Stimulated activated effector memory CD8-positive, alpha-beta T cell treated with anti-CD3 and anti-CD28 coated beads, Interleukin-12 subunit alpha, Interleukin-12 subunit beta, amount 100 ng/mL, for 72 hours (primary cell): Measurements from ENCODE around the gene ARHGEF11.

Experiments
- ATAC-seq: fragments of 150-1000 bp; cut with Tn5 transposase; 2 replicates; pipeline ENCODE4 v1.10.0; 2021
- DNase-seq, 2 donors: peaks; one replicate each; pipeline ENCODE4 v3.0.0; 2021 to 2022; ENCODE audit warnings: low spot score in 2 of 2
- H3K27ac Mint-ChIP-seq: one replicate; pipeline ENCODE4 v1.8.0; 2022; ENCODE audit warnings: mild to moderate bottlenecking, mixed read lengths
- H3K36me3 Mint-ChIP-seq: one replicate; pipeline ENCODE4 v1.8.0; 2022; ENCODE audit warnings: mild to moderate bottlenecking, mixed read lengths
- H3K4me1 Mint-ChIP-seq: one replicate; pipeline ENCODE4 v1.8.0; 2022; ENCODE audit warnings: mixed read lengths
- H3K4me3 Mint-ChIP-seq: one replicate; pipeline ENCODE4 v1.8.0; 2022; ENCODE audit warnings: mild to moderate bottlenecking, mixed read lengths
- H3K9me3 Mint-ChIP-seq: one replicate; pipeline ENCODE4 v1.8.0; 2022; ENCODE audit warnings: mixed read lengths

The ARHGEF11 gene, protein sequence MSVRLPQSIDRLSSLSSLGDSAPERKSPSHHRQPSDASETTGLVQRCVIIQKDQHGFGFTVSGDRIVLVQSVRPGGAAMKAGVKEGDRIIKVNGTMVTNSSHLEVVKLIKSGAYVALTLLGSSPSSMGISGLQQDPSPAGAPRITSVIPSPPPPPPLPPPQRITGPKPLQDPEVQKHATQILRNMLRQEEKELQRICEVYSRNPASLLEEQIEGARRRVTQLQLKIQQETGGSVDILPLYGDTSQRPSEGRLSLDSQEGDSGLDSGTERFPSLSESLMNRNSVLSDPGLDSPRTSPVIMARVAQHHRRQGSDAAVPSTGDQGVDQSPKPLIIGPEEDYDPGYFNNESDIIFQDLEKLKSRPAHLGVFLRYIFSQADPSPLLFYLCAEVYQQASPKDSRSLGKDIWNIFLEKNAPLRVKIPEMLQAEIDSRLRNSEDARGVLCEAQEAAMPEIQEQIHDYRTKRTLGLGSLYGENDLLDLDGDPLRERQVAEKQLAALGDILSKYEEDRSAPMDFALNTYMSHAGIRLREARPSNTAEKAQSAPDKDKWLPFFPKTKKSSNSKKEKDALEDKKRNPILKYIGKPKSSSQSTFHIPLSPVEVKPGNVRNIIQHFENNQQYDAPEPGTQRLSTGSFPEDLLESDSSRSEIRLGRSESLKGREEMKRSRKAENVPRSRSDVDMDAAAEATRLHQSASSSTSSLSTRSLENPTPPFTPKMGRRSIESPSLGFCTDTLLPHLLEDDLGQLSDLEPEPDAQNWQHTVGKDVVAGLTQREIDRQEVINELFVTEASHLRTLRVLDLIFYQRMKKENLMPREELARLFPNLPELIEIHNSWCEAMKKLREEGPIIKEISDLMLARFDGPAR (N-terminal part only)

GRCh38 chr1:157045250-157046218 lies at the start of gene ARHGEF11:
Gene ARHGEF11, minus strand, starts transcription at chr1:157045742. Its CDS starts 1,412 bp downstream, at chr1:157044330.
- peak; percentile 19 to 68 for DNase-seq
- H3K27ac Mint-ChIP-seq = peak within 1 kb of the TSS; percentile 63
- peaks cover 5% of the 10 kb centered on the region for H3K36me3 Mint-ChIP-seq
- peaks cover 11% of the 10 kb centered on the region for H3K4me1 Mint-ChIP-seq
- peak within 1 kb of the TSS; percentile 87 for H3K4me3 Mint-ChIP-seq
- ATAC-seq = peak; percentile 74
- no peaks in the 10 kb centered on the region for H3K9me3 Mint-ChIP-seq

DNA sequence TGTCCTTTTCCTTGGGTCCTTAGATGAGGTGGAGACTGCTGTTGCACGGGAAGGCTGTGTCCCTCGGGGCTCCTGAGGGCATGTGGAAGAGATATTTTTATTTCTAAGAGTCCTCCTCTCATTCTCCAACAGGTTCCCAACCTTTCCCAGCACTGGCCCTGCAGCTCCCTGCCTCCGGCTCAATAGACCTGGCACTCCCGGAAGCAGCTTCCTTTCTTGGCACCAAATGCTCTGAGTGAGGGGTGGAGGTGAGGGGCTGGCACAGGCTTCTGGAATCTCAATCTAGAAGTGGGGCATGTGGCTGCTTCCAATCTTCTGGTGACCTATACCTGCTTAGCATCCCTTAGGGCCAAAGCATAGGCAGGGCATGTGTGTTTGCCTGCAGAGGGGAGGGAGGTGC lies 49.5 kb upstream of the ARHGEF11 start:
- no peak for ATAC-seq
- DNase-seq = no peak
- Mint-ChIP-seq H3K9me3 (no peaks in the 10 kb centered on the region), H3K27ac (no peak overlapping the region), H3K4me3 (no peak overlapping the region), H3K36me3 (peaks cover 6% of the 10 kb centered on the region), H3K4me1 (peaks cover 22% of the 10 kb centered on the region)

DNA sequence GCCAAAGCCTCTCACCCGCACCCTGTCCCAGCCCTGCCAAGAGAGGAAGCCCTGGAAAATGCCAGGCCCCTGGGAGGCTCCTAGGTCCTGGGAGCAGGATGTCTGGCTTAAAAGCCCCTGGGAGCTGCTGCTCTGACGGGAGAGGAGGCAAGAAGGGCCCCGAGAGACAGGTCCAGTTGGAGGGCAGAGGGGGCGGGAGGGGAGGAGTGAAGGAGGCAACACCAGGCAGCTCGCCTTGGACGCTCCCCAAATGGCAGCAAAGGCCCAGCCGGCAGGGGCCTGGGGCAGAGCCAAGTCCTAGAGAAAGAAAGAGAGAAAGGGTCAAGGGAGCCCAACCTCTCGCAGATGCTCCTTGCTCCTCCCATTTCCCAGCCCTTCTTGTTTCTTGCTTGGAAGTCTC lies 47.3 kb upstream of the ARHGEF11 start:
- no peak overlapping the region for H3K4me3 Mint-ChIP-seq
- ATAC-seq (no peak), DNase-seq (no peak)
- H3K36me3 Mint-ChIP-seq = no peaks in the 10 kb centered on the region
- H3K27ac Mint-ChIP-seq = no peak overlapping the region
- H3K9me3 Mint-ChIP-seq = no peaks in the 10 kb centered on the region
- peaks cover 8% of the 10 kb centered on the region for H3K4me1 Mint-ChIP-seq

DNA sequence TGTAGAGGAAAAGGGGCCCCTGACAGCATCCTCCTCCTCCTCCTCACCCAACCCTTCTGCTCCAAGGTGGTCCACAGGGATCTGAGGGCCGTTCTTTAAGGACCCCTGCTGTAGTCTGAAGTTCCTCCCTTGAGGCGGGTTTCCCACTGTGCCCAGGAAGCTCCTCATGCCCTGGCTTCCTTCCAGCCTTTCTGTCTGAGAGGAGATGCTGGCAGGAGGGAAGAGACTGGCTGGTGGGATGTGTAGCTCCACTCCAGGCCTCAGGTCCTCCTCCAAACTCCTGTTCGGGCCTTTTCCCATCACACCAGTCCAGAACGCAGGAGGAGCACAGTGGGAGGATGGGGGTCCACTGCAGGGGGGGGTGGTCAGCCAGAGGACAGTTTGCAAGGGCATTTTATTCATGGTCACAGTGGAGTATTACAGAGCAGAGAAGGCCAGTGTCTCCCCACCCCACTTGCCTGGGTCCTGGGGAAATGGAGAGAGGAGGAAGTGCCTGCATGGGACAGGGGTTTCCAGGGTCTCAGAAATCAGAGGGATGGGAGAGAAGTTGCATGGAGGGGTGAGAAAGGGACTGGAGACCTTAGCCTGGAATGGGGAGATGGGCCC lies 46.2 kb upstream of the ARHGEF11 start:
- no peaks in the 10 kb centered on the region for H3K36me3 Mint-ChIP-seq
- DNase-seq (no peak), ATAC-seq (no peak)
- H3K4me3 Mint-ChIP-seq = no peak overlapping the region
- no peak overlapping the region for H3K27ac Mint-ChIP-seq
- H3K4me1 Mint-ChIP-seq = peaks cover 8% of the 10 kb centered on the region
- H3K9me3 Mint-ChIP-seq = no peaks in the 10 kb centered on the region

DNA sequence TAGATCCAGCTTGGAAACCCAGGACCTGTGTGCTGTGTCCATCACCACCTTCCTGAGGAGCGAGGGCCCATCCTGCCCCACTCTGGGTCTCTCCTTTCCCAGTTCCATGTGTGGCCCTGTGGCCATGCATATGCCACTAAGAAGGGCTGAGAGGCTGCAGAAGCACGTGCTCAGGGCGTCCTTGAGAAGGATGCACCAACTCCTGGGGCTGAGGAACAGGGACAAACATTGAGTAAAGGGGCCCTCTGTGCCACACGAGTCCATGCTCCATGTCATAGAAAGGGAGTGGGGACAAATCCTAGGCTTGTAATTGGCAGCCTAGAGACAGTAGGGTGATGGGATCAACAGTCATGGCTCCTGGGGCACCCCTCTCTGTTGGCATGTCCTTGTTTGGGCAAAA lies 45.6 kb upstream of the ARHGEF11 start:
- H3K4me3 Mint-ChIP-seq = no peak overlapping the region
- peaks cover 8% of the 10 kb centered on the region for H3K4me1 Mint-ChIP-seq
- no peaks in the 10 kb centered on the region for H3K36me3 Mint-ChIP-seq
- H3K9me3 Mint-ChIP-seq = no peaks in the 10 kb centered on the region
- ATAC-seq (no peak), DNase-seq (no peak)
- H3K27ac Mint-ChIP-seq = no peak overlapping the region

DNA sequence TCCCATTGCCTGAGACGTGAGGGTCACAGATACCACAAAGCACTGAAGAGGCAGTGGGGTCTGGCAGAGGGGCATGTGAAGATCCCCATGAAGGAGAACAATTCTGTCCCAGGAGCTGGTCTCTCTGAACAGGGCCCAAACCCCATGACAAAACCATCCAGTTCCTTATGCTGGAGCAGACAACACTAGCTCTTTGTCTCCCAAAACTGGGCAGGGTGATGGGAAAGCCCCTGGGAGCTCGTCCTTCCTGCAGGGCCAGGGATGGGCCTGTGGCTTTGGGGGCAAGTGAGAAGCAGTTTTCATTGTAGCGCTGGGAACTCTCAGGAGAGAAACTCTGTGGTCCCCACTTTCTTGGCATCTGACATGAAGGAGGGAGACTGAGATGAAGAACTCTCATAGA lies 45.2 kb upstream of the ARHGEF11 start:
- peaks cover 8% of the 10 kb centered on the region for H3K4me1 Mint-ChIP-seq
- no peak for DNase-seq
- H3K9me3 Mint-ChIP-seq = no peaks in the 10 kb centered on the region
- no peaks in the 10 kb centered on the region for H3K36me3 Mint-ChIP-seq
- no peak overlapping the region for H3K27ac Mint-ChIP-seq
- ATAC-seq = no peak
- H3K4me3 Mint-ChIP-seq = no peak overlapping the region

- peak overlapping the region; percentile 43 for H3K27ac Mint-ChIP-seq
- H3K36me3 Mint-ChIP-seq = no peaks in the 10 kb centered on the region
These were observed 44.7 kb upstream of the ARHGEF11 start for GRCh38 chr1:157090196-157090647.

GRCh38 chr1:157089789-157090188 lies 44.2 kb upstream of the ARHGEF11 start:
- no peaks in the 10 kb centered on the region for H3K36me3 Mint-ChIP-seq

More at GRCh38 chr1:157090196-157090647, 44.7 kb upstream of the ARHGEF11 start:
- DNase-seq (peak; percentile 90 to 93), ATAC-seq (peak; percentile 84)
- H3K4me1 Mint-ChIP-seq = peaks cover 8% of the 10 kb centered on the region
- H3K9me3 Mint-ChIP-seq = no peaks in the 10 kb centered on the region
- H3K4me3 Mint-ChIP-seq = no peak overlapping the region

DNA sequence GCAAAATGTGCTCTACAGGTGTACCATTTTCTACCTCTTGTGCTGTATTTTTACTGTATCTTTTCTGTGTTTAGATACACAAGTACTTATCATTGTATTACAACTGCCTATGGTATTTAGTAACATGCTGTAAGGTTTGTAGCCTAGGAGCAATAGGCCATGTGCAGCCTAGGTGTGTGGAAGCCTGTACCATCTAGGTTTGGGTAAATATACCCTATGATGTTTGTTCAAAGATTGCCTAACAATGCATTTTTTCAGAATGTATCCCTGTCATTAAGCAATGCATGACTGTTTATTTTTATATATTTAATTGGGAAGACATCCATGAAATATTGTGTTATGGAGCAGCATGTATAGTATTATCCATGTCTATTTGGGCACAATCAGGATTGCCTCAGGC lies 43.1 kb upstream of the ARHGEF11 start:
- Mint-ChIP-seq H3K4me3 (no peak overlapping the region), H3K36me3 (no peaks in the 10 kb centered on the region), H3K4me1 (peaks cover 8% of the 10 kb centered on the region), H3K27ac (no peak overlapping the region), H3K9me3 (no peaks in the 10 kb centered on the region)
- DNase-seq (no peak), ATAC-seq (no peak)

More at GRCh38 chr1:157089789-157090188, 44.2 kb upstream of the ARHGEF11 start:
- Mint-ChIP-seq H3K4me3 (no peak overlapping the region), H3K27ac (peak overlapping the region; percentile 43), H3K9me3 (no peaks in the 10 kb centered on the region), H3K4me1 (peaks cover 8% of the 10 kb centered on the region)
- DNase-seq = no peak
- ATAC-seq = no peak

DNA sequence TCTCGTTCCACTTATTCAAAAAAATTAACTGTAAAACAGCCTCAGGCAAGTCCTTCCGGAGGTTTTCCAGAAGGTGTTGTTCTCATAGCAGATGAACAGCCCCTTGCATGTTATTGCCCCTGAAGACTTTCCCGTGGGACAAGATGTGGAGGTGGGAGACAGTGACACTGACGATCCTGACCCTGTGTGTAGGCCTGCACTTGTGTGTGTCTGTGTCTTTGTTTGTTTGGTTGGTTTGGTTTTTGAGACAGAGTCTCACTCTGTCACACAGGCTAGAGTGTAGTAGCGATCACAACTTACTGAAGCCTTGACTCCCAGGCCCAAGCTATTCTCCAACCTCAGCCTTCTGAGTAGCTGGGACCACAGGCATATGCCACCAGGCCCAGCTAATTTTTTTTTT lies 41.5 kb upstream of the ARHGEF11 start:
- no peak for DNase-seq
- Mint-ChIP-seq H3K9me3 (no peaks in the 10 kb centered on the region), H3K4me1 (peaks cover 8% of the 10 kb centered on the region), H3K27ac (no peak overlapping the region), H3K4me3 (no peak overlapping the region), H3K36me3 (no peaks in the 10 kb centered on the region)
- no peak for ATAC-seq

GRCh38 chr1:157086299-157086698 lies 40.8 kb upstream of the ARHGEF11 start:
- H3K4me3 Mint-ChIP-seq = no peak overlapping the region
- peaks cover 8% of the 10 kb centered on the region for H3K4me1 Mint-ChIP-seq
- DNase-seq (no peak), ATAC-seq (no peak)
- H3K9me3 Mint-ChIP-seq = no peaks in the 10 kb centered on the region
- no peak overlapping the region for H3K27ac Mint-ChIP-seq
- H3K36me3 Mint-ChIP-seq = no peaks in the 10 kb centered on the region

GRCh38 chr1:157085421-157085820 lies 39.9 kb upstream of the ARHGEF11 start:
- ATAC-seq (no peak), DNase-seq (no peak)
- Mint-ChIP-seq H3K9me3 (no peaks in the 10 kb centered on the region), H3K36me3 (no peaks in the 10 kb centered on the region), H3K4me1 (peaks cover 7% of the 10 kb centered on the region), H3K27ac (no peak overlapping the region), H3K4me3 (no peak overlapping the region)

GRCh38 chr1:157084720-157085119 lies 39.2 kb upstream of the ARHGEF11 start:
- Mint-ChIP-seq H3K9me3 (no peaks in the 10 kb centered on the region), H3K4me1 (no peaks in the 10 kb centered on the region), H3K36me3 (no peaks in the 10 kb centered on the region), H3K4me3 (no peak overlapping the region), H3K27ac (no peak overlapping the region)
- no peak for ATAC-seq
- no peak for DNase-seq

- DNase-seq = no peak
- ATAC-seq = no peak
- H3K4me3 Mint-ChIP-seq = no peak overlapping the region
- no peaks in the 10 kb centered on the region for H3K36me3 Mint-ChIP-seq
- no peaks in the 10 kb centered on the region for H3K9me3 Mint-ChIP-seq
- no peak overlapping the region for H3K27ac Mint-ChIP-seq
- no peaks in the 10 kb centered on the region for H3K4me1 Mint-ChIP-seq
These were observed 36.2 kb upstream of the ARHGEF11 start for GRCh38 chr1:157081707-157082106.
